Keratinocyte (primary cell): Measurements from ENCODE around the gene EXOC4.

ENCODE experiments used
- EZH2 ChIP-seq: IDR thresholded peaks from one replicate; pipeline ENCODE4 v1.6.1; 2012; ENCODE audit warnings: inconsistent platforms, mild to moderate bottlenecking, low read length, moderate library complexity
- TF ChIP-seq, protein P1 (sequence below), 3 experiments: IDR thresholded peaks in 1 of 3; conservative IDR thresholded peaks in 1 of 3; optimal IDR thresholded peaks in 1 of 3; 2 replicates in 2 of 3; 3 replicates in 1 of 3; pipeline versions ENCODE3 to v1.5.1; 2011; ENCODE audit warnings: low read length in 3 of 3, mild to moderate bottlenecking in 3 of 3, moderate library complexity in 2 of 3, control low read depth in 1 of 3, inconsistent platforms in 1 of 3; ENCODE audit not compliant: insufficient read depth in 2 of 3; ENCODE audit errors: extremely low read depth in 1 of 3

- TF ChIP-seq, protein P1, sequence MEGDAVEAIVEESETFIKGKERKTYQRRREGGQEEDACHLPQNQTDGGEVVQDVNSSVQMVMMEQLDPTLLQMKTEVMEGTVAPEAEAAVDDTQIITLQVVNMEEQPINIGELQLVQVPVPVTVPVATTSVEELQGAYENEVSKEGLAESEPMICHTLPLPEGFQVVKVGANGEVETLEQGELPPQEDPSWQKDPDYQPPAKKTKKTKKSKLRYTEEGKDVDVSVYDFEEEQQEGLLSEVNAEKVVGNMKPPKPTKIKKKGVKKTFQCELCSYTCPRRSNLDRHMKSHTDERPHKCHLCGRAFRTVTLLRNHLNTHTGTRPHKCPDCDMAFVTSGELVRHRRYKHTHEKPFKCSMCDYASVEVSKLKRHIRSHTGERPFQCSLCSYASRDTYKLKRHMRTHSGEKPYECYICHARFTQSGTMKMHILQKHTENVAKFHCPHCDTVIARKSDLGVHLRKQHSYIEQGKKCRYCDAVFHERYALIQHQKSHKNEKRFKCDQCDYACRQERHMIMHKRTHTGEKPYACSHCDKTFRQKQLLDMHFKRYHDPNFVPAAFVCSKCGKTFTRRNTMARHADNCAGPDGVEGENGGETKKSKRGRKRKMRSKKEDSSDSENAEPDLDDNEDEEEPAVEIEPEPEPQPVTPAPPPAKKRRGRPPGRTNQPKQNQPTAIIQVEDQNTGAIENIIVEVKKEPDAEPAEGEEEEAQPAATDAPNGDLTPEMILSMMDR (optimal IDR thresholded peaks at IDR 0.05 in 1 of 3, IDR thresholded peaks at IDR 0.05 in 1 of 3, conservative IDR thresholded peaks at IDR 0.05 in 1 of 3; ENCODE audit: extremely low read depth in 1 of 3, insufficient read depth in 2 of 3, low read length in 3 of 3) = no peak
- no peak for TF ChIP-seq EZH2
Observed at GRCh38 chr7:134070673-134071072, 817.8 kb downstream of the EXOC4 start.
